GM19193 (cell line): ENCODE data around the gene TTPAL.

Experiments
- POLR2A ChIP-seq: IDR thresholded peaks from 4 replicates; pipeline ENCODE4 v1.6.1; 2011; ENCODE audit not compliant: insufficient read depth, insufficient read length; ENCODE audit errors: extremely low read depth

TTPAL gene

DNA sequence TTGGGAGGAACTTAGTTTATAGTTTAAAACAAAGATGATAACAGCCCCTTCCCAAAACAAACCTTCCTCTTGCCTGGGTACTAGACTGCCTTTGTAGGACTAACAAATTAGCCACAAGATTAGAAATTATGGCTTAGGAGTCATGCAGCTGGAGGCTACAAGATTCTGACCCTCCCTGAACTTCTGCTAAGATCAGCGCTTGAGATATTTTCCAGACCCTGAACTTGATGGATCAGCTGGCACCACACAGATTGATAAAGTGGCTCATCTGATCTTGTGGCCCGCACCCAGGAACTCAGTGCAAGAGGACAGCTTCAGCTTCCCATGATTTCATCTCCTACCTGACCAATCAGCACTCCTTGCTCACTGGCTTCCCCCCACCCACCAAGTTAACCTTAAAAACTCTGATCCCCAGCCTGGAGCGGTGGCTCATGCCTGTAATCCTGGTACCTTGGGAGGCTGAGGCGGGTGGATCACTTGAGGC is 52.1 kb downstream of the TTPAL start:
- TF ChIP-seq POLR2A: no peak

DNA sequence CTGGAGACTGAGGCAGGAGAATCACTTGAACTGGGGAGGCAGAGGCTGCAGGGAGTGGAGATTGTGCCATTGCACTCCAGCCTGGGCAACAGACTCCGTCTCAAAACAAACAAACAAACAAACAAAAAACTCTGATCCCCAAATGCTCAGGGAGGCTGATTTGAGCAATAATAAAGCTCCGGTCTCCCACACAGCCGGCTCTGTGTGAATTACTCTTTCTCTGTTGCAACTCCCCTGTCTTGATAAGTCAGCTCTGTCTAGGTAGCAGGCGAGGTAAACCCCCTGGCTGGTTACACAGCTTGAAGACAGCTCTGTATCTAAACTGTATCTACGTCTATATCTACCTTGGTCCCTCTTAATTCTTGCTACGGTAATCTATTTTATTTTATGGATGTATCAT is 52.6 kb downstream of the TTPAL start:
- no peak for TF ChIP-seq POLR2A

DNA sequence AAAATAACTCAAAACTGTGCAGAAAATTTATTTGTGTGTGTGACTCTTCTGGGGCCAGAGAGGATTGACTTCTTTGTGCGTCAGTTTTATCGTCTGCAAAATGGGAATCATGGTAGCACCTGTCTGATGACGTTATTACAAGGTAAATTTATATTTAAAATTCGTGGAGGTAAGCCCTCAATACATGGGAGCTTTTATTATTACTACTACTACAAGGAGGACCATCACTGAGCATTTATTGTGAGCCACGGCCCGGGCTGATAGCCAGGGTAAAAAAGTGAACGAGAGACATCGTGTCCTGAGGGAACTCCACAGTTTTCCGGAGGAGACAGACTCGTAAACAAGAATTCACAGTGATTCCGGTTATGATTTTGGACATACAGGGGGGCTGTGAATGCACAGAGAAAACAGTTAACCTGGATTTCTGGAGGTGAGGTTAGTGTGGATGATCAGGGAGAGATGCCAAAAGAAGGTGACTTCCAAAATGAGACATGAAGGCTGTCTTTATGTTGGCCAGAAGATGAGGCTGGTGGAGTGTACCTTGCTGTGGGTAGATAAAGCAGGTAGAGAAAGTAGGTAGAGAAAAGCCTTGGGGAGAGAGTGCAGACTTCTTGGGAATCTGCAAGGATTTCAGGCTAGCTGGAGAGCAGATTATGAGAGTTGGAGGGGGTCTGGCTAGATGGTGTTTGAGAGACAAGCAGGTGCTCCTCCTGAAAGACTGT is 56.7 kb downstream of the TTPAL start:
- no peak for TF ChIP-seq POLR2A

DNA sequence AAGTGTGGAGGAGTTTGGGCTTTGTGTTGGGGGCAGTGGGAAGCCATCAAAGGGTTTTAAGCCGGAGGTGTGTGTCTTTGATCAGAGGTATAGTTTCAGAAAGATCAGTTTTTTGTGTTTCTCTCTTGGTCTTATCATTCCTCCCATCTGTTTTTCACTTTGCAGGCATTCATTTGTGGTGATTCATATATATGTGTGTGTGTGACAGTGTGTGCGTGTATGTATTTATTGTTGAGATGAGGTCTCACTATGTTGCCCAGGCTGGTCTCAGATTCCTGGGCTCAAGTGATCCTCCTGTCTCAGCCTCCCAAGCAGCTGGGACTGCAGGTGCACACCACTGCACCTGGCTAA is 57.3 kb downstream of the TTPAL start:
- no peak for TF ChIP-seq POLR2A

DNA sequence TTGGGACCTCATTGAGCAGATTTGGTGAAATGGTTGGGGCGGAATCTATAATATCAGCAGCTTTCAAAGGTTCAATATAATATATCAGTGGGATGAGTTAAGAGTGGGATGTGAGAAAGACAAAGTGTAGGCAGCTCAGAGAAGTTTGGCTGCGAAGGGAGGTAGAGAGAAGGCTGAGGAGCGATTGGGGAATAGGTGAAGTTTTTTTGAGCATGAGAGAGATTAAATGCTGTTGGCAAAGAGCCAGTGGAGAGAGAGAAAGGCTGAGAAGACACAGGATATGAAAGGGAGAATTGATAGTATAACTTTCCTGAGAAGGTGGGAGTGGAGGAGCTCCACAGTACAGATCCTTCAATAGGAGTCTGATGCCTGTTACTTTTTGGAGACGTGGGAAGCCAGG is 58.3 kb downstream of the TTPAL start:
- TF ChIP-seq POLR2A: no peak

DNA sequence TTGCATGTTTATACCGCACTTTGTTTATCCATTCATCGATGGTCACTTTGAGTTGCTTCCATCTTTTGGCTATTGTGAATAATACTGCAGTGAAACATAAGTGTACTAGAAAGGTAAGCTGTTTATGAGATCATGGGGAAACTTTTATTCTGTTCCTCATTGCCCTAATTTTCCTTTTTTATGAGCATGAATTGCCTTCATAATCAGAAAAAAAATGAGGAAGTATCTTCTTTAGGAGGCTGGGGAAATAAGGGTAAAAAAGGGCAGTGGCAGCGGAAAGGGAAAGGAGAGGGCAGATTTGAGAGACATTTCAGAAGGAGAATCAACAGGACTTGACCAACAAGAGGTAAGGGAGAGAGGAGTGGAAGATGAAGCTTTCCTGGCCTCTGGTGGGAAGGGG is 60.5 kb downstream of the TTPAL start:
- no peak for TF ChIP-seq POLR2A

DNA sequence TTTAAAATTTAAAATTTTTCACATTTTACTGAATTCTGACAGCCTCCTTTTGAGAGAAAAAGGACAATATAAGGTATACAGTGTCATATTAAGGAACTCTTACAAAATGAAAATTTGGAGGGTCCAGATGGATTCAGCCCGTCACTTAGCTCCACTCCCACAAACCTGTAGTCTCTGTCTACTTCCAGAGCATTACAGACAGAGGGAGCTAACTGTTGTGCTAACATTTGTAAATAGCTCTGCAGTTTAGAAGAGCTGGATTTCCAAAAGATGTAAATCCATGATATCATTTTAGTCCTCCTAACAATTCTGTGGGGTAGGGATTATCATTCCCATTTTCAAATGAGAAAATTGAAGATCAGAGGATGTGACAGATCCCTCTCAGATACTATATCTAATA is 62.3 kb downstream of the TTPAL start:
- no peak for TF ChIP-seq POLR2A

DNA sequence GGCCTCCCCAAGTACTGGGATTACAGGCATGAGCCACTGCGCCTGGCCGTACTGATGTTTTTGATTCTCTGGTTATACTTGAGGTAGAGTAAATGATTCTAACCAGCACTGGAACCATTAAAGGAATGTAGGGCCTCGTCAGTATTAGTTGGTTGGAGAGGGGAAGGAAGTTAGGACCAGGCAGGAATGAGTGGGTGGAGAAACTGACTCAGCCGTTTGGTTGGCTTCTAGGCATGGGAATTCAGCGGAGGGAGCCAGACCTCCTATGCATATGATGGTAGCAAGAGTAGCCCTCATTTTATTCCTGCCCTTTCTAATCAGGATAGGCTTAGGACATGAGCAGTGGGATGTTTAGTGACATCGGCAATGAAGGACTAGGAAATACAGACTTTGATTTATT is 65.2 kb downstream of the TTPAL start:
- no peak for TF ChIP-seq POLR2A

DNA sequence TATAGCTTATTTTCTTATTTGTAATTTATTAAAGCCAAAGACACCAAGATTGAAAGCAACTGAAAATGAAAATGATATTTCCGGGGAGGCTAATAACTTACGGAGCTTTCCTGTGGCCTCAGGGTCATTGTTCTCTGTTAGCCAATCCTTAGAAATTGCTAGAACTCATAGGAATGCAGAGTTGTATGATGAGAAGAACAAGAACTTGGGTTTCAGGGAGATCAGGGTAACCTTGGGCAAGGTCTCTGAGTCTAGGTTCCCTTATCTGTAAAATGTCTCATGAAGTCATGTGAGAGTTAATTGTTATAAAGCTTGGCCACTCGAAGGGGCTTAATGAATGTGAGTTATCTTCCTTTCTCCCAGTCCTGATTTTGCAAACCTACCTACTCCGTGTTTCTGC is 66.3 kb downstream of the TTPAL start:
- no peak for TF ChIP-seq POLR2A

DNA sequence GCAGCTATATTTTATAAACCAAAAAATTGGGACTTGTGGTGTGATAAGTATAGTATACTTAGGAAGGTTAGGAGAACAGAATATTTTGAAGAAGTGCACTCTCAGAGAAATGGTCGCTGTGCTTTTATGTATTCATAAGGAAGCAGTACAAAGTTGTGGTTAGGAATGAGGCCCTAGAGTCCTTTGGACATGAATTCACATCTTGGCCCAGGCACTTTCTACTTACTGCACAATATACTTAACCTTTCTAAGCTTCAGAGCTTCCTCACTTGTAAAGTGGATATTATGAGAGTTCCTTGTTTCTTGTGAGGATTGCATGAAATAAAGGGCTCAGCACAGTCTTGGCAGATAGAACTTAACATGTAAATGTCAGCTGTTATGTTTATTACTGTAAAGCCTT is 67.2 kb downstream of the TTPAL start:
- no peak for TF ChIP-seq POLR2A

DNA sequence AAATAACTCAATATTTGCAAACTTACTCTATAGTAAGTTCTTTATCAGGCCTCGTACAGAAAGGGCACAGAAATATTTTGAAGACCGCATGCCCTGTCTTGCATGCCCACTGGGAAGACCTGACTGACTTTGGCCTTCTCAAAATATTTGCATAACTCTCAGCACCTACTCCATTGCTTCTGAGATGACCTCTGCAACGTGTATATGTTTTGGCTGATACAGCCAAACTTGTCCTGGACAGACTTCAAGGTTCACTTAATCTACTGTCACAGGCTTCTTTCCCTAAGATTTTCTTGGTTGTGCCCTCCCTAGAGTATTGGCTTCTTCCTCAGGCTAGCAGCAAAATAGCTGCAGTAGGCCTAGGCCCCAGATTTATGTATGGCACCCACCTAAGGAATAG is 67.7 kb downstream of the TTPAL start:
- TF ChIP-seq POLR2A: no peak
